GM23338 (cell line): ENCODE measurements around the gene OMP.
A peak's percentile ranks its signal among the peaks of the same experiment; 100 is the strongest.

Experiments used
- EZH2 ChIP-seq: fragments of 200-600 bp; sonication (generic); IDR thresholded peaks from one replicate; pipeline ENCODE4 v1.8.0; 2017; ENCODE audit warnings: antibody characterized with exemption, mild to moderate bottlenecking, low read depth; ENCODE audit not compliant: unreplicated experiment
- NANOG ChIP-seq: IDR thresholded peaks from 2 replicates; pipeline ENCODE4 v1.6.1; 2016; ENCODE audit warnings: antibody characterized with exemption, borderline replicate concordance
- POLR2AphosphoS5 ChIP-seq: IDR thresholded peaks from 2 replicates; pipeline ENCODE4 v1.6.1; 2016; ENCODE audit warnings: antibody characterized with exemption, low read depth
- ZNF114 ChIP-seq: fragments of 250-450 bp; sonication (Bioruptor Pico); IDR thresholded peaks from 2 replicates; pipeline ENCODE4 v1.5.0; 2020; ENCODE audit warnings: mild to moderate bottlenecking, moderate library complexity
- ZNF331 ChIP-seq: fragments of 250-450 bp; sonication (Bioruptor Pico); IDR thresholded peaks from 2 replicates; pipeline ENCODE4 v1.5.0; 2020; ENCODE audit warnings: low read depth, mild to moderate bottlenecking, moderate library complexity
- TF ChIP-seq, protein P1 (sequence below), 2 experiments: fragments of 200-600 bp in 1 of 2; sonication (generic) in 1 of 2; conservative IDR thresholded peaks; 2 replicates each; pipeline versions ENCODE4 v1.5.1 to v1.6.1; 2016 to 2017; ENCODE audit warnings: antibody characterized with exemption in 2 of 2, low read depth in 2 of 2, mild to moderate bottlenecking in 2 of 2, moderate library complexity in 1 of 2

DNA sequence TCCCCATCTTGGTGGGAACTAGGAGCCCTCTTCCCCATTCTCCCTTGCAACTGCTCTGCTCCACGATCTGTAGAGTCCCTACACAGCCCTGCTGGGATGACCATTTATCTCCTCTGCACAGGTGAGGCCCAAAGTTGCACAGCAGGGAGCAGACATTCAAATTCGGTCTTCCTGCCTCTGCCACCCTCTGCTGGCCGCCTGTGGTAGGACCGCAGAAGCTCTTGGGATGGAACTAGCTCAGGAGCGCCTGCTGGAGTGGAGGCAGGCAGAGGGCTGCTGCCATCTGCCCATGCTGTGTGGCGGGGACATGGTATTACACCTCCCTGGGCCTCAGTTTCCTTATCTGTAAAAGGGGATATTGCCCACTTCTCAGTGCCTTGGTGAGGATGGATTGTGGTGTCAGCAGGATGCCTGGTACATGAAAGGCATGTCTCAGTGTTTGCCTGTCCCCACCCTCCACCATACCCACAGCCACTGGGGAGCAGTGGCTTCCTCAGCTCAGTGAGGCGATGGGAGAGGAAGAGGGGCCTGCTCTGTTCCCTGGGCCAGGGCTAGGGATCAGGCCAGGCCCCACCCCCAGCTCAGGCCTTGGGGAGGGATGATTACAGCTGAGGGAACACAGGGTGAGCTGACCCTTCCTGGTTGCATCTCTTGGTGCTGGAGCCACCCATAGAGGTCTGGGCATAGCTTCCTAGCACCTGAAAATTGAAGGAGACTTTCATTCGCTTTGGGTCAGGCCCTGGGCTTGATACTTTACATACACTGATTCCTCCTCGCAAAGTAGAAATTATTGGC is 11.3 kb upstream of the OMP start:
- TF ChIP-seq EZH2, result no peak
- no peak for TF ChIP-seq POLR2AphosphoS5
- TF ChIP-seq, protein P1, sequence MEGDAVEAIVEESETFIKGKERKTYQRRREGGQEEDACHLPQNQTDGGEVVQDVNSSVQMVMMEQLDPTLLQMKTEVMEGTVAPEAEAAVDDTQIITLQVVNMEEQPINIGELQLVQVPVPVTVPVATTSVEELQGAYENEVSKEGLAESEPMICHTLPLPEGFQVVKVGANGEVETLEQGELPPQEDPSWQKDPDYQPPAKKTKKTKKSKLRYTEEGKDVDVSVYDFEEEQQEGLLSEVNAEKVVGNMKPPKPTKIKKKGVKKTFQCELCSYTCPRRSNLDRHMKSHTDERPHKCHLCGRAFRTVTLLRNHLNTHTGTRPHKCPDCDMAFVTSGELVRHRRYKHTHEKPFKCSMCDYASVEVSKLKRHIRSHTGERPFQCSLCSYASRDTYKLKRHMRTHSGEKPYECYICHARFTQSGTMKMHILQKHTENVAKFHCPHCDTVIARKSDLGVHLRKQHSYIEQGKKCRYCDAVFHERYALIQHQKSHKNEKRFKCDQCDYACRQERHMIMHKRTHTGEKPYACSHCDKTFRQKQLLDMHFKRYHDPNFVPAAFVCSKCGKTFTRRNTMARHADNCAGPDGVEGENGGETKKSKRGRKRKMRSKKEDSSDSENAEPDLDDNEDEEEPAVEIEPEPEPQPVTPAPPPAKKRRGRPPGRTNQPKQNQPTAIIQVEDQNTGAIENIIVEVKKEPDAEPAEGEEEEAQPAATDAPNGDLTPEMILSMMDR (conservative IDR thresholded peaks at IDR 0.05; ENCODE audit: low read depth in 2 of 2), result peak; percentile 88 to 97
- TF ChIP-seq ZNF114 (CRISPR knock-in tag), result no peak
- no peak for TF ChIP-seq ZNF331 (CRISPR knock-in tag)
- TF ChIP-seq NANOG, result no peak
